Common myeloid progenitor, CD34-positive (primary cell): ENCODE results near the gene QRFP.

ENCODE experiments used
- CTCF ChIA-PET: fragments of 350-600 bp; sonication (Branson Sonifier 250); formaldehyde crosslinking; loops from one replicate; lab custom pipeline; 2021; ENCODE audit warnings: antibody characterized with exemption; lab: Charles Lee
- POLR2A ChIA-PET: fragments of 350-600 bp; sonication (Branson Sonifier 250); formaldehyde crosslinking; loops from one replicate; lab custom pipeline; 2021; ENCODE audit warnings: antibody characterized with exemption; lab: Charles Lee
- DNase-seq, 3 donors: peaks; one replicate each; pipeline versions ENCODE4 v3.0.0 to v3.0.0-alpha.2; 2013
- H3K27ac ChIP-seq, 2 experiments: 1 replicate in 1 of 2; 2 replicates in 1 of 2; pipeline ENCODE4 v1.7.0; 2013; ENCODE audit warnings: inconsistent platforms in 2 of 2, low read length in 2 of 2, mild to moderate bottlenecking in 2 of 2, low read depth in 1 of 2, moderate library complexity in 1 of 2; ENCODE audit not compliant: severe bottlenecking in 2 of 2, insufficient read depth in 1 of 2, poor library complexity in 1 of 2
- H3K27me3 ChIP-seq, 5 experiments: replicated peaks in 2 of 5; 1 replicate in 3 of 5; 2 replicates in 2 of 5; pipeline versions ENCODE4 v1.6.1 to v1.7.0; 2013; ENCODE audit warnings: low read length in 4 of 5, mild to moderate bottlenecking in 2 of 5, moderate library complexity in 2 of 5, inconsistent platforms in 1 of 5; ENCODE audit not compliant: insufficient read depth in 5 of 5, control insufficient read depth in 4 of 5
- H3K36me3 ChIP-seq, 4 experiments: 1 replicate in 2 of 4; 2 replicates in 2 of 4; pipeline versions ENCODE4 v1.6.1 to v1.7.0; 2013; ENCODE audit warnings: low read length in 3 of 4, control low read depth in 1 of 4, mild to moderate bottlenecking in 1 of 4; ENCODE audit not compliant: control insufficient read depth in 4 of 4, insufficient read depth in 4 of 4
- H3K4me1 ChIP-seq, 4 experiments: 1 replicate in 3 of 4; 2 replicates in 1 of 4; pipeline versions ENCODE4 v1.6.1 to v1.7.1; 2013; ENCODE audit warnings: low read length in 3 of 4, mild to moderate bottlenecking in 3 of 4, control low read depth in 1 of 4, inconsistent platforms in 1 of 4, moderate library complexity in 1 of 4; ENCODE audit not compliant: control insufficient read depth in 4 of 4, insufficient read depth in 4 of 4; ENCODE audit errors: control extremely low read depth in 1 of 4
- H3K4me3 ChIP-seq, 7 experiments: 1 replicate in 4 of 7; 2 replicates in 3 of 7; pipeline versions ENCODE4 v1.5.1 to v1.7.0; 2013; ENCODE audit warnings: mild to moderate bottlenecking in 7 of 7, low read length in 6 of 7, moderate library complexity in 6 of 7, inconsistent platforms in 2 of 7, low read depth in 2 of 7, control low read depth in 1 of 7; ENCODE audit not compliant: insufficient read depth in 4 of 7, control insufficient read depth in 1 of 7; ENCODE audit errors: extremely low read depth in 1 of 7
- H3K9me3 ChIP-seq, 5 experiments: 1 replicate in 4 of 5; 2 replicates in 1 of 5; pipeline versions ENCODE4 v1.6.1 to v1.7.1; 2013; ENCODE audit warnings: low read length in 4 of 5, mild to moderate bottlenecking in 2 of 5, inconsistent platforms in 1 of 5, low read depth in 1 of 5, moderate library complexity in 1 of 5; ENCODE audit not compliant: control insufficient read depth in 4 of 5, insufficient read depth in 2 of 5; ENCODE audit errors: control extremely low read depth in 1 of 5
- WGBS: methylation state at CpG from one replicate; pipeline ENCODE4 v1.1.5; 2013; ENCODE audit not compliant: insufficient coverage; 5-methylcytosine and 5-hydroxymethylcytosine counted together

The QRFP gene

DNA sequence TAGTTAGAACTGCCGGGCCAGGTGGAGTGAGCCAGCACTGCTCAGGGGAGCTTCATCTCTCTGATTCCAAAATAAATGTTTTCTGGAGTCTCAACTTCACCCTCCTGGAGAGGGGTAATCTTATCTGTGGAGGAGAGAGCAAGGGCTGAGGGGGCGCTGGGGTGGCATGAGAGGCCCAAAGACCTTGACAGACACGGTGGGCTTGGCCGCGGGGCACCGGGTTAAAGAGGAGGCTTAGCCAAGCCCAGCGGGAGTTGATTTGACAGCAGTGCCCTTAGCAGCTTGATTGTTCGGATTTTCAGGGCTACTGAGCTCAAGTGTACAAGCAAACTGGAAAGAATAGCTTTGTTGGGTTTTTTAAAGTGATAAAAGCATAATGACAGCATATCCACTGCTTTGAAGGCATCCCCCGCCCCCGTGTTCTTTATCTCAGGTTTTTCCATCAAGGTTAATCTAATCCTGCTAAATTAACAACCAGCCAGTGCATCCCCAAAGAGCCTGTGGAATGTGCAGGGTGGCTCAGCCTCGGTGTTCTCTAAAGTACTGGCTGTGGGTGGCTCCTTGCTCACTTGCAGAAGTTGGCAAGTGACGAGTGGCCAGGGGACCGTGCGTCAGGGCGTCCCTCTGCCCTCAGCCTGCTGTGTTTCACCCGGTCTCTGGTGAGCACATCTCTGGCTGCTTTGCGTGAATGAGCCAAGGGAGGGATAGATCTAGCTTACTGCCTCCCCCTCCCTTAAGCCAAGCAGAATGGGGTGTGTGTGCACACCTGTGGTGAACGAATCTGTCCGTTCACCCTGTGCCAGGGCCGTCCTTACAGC lies 5.5 kb downstream of the QRFP start:
- ChIA-PET CTCF (interaction anchor here (1.0 to 3.7 kb wide), 4 partner anchors 10 to 155 kb away, joined by 3 to 17 read pairs (median 6); no protein-coding TSS in a partner anchor), POLR2A (no interaction called here)
- H3K4me1 ChIP-seq, result peaks cover 0 to 17% (median 12%) of the 10 kb centered on the region in 4 experiments
- peaks cover 2 to 45% (median 24%) of the 10 kb centered on the region in 4 experiments for H3K36me3 ChIP-seq
- no peak for DNase-seq
- no peaks in the 10 kb centered on the region for H3K27me3 ChIP-seq
- H3K4me3 ChIP-seq, result no peak overlapping the region
- no peaks in the 10 kb centered on the region for H3K9me3 ChIP-seq
- no peak overlapping the region for H3K27ac ChIP-seq
- WGBS, result 94% methylated on average over 19 of the region's 20 CpGs

DNA sequence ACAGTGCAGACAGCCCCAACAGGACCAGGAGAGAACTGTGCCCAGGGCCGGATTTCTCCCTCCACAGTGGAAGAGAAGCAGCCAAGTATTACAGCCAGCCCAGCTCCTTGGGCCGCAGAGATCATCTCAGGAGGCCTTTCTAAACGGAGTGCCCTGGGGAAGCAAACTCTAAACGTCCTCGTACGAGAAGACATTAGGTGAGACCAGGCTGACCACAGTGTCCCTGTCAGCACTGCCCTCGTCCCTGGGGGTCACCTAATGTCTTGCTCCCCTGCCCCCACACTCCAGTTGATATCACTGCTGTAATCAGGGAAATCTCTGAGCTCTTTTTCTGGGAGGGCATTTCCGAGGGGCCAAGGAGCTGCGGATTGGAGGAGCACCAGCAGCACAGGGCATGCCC lies 6.5 kb downstream of the QRFP start:
- ChIA-PET CTCF (interaction anchor here (1.0 to 2.6 kb wide), 3 partner anchors 9 to 156 kb away, joined by 3 to 8 read pairs (median 5); no protein-coding TSS in a partner anchor), POLR2A (no interaction called here)
- H3K36me3 ChIP-seq, result peaks cover 2 to 54% (median 34%) of the 10 kb centered on the region in 4 experiments
- DNase-seq, result no peak
- WGBS, result 98% methylated on average over 7 of the region's 9 CpGs
- no peaks in the 10 kb centered on the region for H3K9me3 ChIP-seq
- peaks cover 0 to 17% (median 12%) of the 10 kb centered on the region in 4 experiments for H3K4me1 ChIP-seq
- H3K27ac ChIP-seq, result no peak overlapping the region
- no peak overlapping the region for H3K4me3 ChIP-seq
- H3K27me3 ChIP-seq, result no peaks in the 10 kb centered on the region

DNA sequence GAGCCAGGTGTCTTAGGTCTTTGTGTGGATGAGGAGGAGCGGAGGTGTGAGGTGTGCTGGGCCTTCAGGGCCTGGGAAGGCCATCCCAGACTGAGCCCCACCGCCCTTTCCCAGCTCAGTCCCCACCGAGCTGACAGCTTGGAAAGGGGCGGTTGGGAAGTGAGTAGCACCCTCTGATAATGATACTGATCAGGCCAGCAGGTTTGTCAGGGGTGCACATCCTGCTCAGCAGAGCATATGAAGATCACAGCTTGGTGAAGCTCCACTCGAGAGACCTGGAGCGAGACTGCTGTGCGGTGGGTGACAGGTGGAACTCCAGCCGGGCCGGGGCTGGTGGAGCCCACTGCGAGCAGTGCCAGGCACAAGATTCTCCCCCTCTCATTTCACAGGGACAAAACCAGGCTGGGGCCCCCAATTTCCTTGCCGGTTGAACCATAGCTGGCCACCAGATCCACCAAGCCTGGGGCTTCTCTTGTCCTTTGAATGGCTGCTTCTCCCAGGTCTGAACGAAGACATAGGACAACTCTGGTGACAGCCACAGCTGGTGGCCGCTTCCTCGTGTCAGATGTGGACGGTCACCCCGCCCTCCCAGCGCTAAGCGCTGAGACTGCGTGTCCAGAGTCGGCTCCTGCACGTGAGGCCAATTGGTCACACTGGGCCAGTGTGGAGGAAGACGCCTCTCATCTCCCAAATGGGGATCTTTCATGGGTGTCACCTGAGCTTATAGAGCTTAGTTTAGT lies 8.3 kb downstream of the QRFP start:
- no peak overlapping the region for H3K27ac ChIP-seq
- no peaks in the 10 kb centered on the region for H3K9me3 ChIP-seq
- H3K36me3 ChIP-seq, result peaks cover 6 to 72% (median 49%) of the 10 kb centered on the region in 4 experiments
- H3K4me1 ChIP-seq, result peaks cover 0 to 7% (median 4%) of the 10 kb centered on the region in 4 experiments
- H3K4me3 ChIP-seq, result no peak overlapping the region
- ChIA-PET POLR2A (no interaction called here), CTCF (interaction anchor here (0.7 to 2.6 kb wide), 6 partner anchors 17 to 187 kb away, joined by 3 to 8 read pairs (median 4); no protein-coding TSS in a partner anchor)
- DNase-seq, result no peak
- H3K27me3 ChIP-seq, result no peaks in the 10 kb centered on the region
- WGBS, result 97% methylated on average over 18 of the region's 22 CpGs

DNA sequence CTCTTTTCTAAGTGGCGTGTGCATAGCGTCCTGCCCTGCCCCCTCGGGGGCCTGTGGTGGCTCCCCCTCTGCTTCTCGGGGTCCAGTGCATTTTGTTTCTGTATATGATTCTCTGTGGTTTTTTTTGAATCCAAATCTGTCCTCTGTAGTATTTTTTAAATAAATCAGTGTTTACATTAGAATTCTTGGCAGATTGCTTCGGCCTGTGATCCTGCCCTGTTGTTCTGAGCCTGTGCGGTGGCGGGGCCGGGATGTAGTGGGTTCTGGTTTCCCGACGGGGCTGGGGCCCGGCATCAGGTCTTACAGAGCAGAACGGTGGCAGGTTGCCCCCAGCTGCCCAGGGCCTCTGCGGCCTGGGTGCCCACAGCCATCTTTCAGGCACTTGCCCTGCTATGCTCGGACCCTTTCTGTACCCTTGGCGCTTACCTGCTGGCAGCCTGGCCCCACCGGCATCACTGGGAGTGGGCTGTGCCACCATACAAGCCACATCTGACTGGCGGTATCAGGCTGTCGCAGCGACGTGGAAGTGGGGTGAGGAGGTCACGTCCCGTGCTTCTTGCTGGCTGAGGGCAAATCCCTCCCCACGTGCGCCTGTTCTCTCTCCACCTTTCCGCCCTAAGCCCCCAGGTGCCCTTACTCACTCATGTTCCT lies 9.0 kb downstream of the QRFP start:
- H3K27ac ChIP-seq, result no peak overlapping the region
- no peaks in the 10 kb centered on the region for H3K27me3 ChIP-seq
- H3K36me3 ChIP-seq, result peaks cover 6 to 76% (median 49%) of the 10 kb centered on the region in 4 experiments
- H3K4me3 ChIP-seq, result no peak overlapping the region
- POLR2A ChIA-PET, result no interaction called here
- no peak for DNase-seq
- H3K9me3 ChIP-seq, result no peaks in the 10 kb centered on the region
- CTCF ChIA-PET, result interaction anchor here (0.9 to 2.3 kb wide), 3 partner anchors 16 to 186 kb away, joined by 3 to 6 read pairs (median 3); no protein-coding TSS in a partner anchor
- 97% methylated on average over 14 of the region's 25 CpGs for WGBS
- H3K4me1 ChIP-seq, result no peaks in the 10 kb centered on the region

DNA sequence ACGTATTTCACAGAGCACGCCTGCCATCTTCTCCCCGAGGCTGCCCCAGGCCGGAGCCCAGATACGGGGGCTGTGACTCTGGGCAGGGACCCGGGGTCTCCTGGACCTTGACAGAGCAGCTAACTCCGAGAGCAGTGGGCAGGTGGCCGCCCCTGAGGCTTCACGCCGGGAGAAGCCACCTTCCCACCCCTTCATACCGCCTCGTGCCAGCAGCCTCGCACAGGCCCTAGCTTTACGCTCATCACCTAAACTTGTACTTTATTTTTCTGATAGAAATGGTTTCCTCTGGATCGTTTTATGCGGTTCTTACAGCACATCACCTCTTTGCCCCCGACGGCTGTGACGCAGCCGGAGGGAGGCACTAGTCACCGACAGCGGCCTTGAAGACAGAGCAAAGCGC lies 9.6 kb downstream of the QRFP start:
- DNase-seq, result no peak
- 94% methylated on average over 23 of the region's 23 CpGs for WGBS
- ChIA-PET POLR2A (no interaction called here), CTCF (interaction anchor here (2.3 kb wide), 1 partner anchor 186 kb away, joined by 6 read pairs; no protein-coding TSS in a partner anchor)
- Histone ChIP-seq H3K4me3 (no peak overlapping the region), H3K9me3 (no peaks in the 10 kb centered on the region), H3K4me1 (no peaks in the 10 kb centered on the region), H3K36me3 (peaks cover 6 to 75% (median 52%) of the 10 kb centered on the region in 4 experiments), H3K27me3 (no peaks in the 10 kb centered on the region), H3K27ac (no peak overlapping the region)

DNA sequence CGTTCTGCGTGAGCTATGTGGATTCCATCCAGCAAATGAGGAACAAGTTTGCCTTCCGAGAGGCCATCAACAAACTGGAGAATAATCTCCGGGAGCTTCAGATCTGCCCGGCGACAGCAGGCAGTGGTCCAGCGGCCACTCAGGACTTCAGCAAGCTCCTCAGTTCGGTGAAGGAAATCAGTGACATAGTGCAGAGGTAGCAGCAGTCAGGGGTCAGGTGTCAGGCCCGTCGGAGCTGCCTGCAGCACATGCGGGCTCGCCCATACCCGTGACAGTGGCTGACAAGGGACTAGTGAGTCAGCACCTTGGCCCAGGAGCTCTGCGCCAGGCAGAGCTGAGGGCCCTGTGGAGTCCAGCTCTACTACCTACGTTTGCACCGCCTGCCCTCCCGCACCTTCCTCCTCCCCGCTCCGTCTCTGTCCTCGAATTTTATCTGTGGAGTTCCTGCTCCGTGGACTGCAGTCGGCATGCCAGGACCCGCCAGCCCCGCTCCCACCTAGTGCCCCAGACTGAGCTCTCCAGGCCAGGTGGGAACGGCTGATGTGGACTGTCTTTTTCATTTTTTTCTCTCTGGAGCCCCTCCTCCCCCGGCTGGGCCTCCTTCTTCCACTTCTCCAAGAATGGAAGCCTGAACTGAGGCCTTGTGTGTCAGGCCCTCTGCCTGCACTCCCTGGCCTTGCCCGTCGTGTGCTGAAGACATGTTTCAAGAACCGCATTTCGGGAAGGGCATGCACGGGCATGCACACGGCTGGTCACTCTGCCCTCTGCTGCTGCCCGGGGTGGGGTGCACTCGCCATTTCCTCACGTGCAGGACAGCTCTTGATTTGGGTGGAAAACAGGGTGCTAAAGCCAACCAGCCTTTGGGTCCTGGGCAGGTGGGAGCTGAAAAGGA lies 10.9 kb downstream of the QRFP start:
- POLR2A ChIA-PET, result no interaction called here
- no peak overlapping the region for H3K27ac ChIP-seq
- no peaks in the 10 kb centered on the region for H3K9me3 ChIP-seq
- no peaks in the 10 kb centered on the region for H3K4me1 ChIP-seq
- no peak for DNase-seq
- 97% methylated on average over 35 of the region's 35 CpGs for WGBS
- H3K27me3 ChIP-seq, result no peaks in the 10 kb centered on the region
- H3K36me3 ChIP-seq, result peaks cover 15 to 82% (median 59%) of the 10 kb centered on the region in 4 experiments
- no peak overlapping the region for H3K4me3 ChIP-seq
- CTCF ChIA-PET, result interaction anchor here (0.8 to 0.9 kb wide), 2 partner anchors 16 to 161 kb away, joined by 3 to 4 read pairs; no protein-coding TSS in a partner anchor
